NCI-H460 (cell line): Measurements from ENCODE around the gene DEFB118. TPM values are rescaled to one million over a fixed set of nuclear protein-coding genes. Genes with fewer than 3 reads are reported as not detected.
"Not testable (repeated sequence)": the region's sequence is repeated elsewhere in the genome, so short reads cannot be mapped to it uniquely, and the experiment has no call there.

Experiments used
- DNase-seq: peaks from one replicate; pipeline ENCODE4 v3.0.0-alpha.2; 2016; ENCODE audit warnings: low read depth; ENCODE audit errors: extremely low read depth
- polyA plus RNA-seq: library from polyadenylated mRNA; depleted of rRNA; stranded (reverse); fragments of >200 nt; gene quantifications from 2 replicates; pipeline ENCODE4 v1.2.3, GENCODE V29; 2014; cell fraction: nucleus; rRNA removed
- small RNA-seq, 2 experiments: library from RNA; depleted of rRNA; stranded (forward); fragments of <200 nt; gene quantifications; one replicate each; pipeline ENCODE3, GENCODE V24; 2014
- total RNA-seq: library from RNA; depleted of rRNA; stranded (reverse); fragments of >200 nt; shearing (Covaris generic); gene quantifications from 2 replicates; pipeline ENCODE4 v1.2.3, GENCODE V29; 2014; rRNA removed

Gene DEFB118
- not detected in 2 replicates for total RNA-seq
- polyA plus RNA-seq: not detected in 2 replicates

- DNase-seq: no peak
These were observed at the start of gene DEFB118 for GRCh38 chr20:31368301-31368700. DEFB118 (plus strand) TSS chr20:31368601; CDS start chr20:31368651, 50 bp downstream.

- no peak for DNase-seq
These were observed 45.9 kb upstream of the DEFB118 start for GRCh38 chr20:31322504-31322903.

DNA sequence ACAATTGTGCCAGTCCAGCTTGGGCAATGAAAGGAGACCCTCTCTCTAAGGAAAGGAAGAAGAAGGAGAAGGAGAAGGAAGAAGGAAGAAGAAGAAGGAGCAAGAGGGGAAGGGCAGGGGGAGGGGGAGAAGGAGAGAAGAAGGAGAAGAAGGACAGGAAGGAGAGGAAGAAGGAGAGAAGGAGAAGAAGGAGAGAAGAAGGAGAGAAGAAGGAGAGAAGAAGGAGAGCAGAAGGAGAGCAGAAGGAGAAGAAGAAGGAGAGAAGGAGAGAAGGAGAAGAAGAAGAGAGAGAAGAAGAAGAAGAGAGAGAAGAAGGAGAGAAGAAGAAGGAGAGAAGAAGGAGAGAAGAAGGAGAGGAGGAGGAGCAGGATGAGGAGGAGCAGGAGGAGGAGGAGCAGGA lies 37.5 kb upstream of the DEFB118 start:
- no peak for DNase-seq

- DNase-seq: no peak
These were observed 26.9 kb upstream of the DEFB118 start for GRCh38 chr20:31341470-31341869.

DNA sequence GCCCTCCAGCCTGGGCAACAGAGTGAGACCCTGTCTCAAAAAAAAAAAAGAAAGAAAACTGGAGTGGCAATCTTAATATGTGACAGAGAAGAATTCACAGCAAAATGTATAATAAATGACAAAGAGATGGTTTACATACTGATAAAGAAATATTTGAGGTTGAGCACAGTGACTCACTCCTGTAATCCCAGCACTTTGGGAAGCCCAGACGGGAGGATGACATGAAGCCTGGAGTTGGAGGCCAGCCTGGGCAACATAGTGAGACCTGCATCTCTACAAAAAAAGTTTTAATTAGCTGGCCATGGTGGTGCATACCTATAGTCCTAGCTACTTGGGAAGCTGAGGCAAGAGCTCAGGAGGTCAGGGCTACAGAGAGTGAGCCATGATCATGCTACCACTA lies 12.4 kb upstream of the DEFB118 start:
- no peak for DNase-seq

DNA sequence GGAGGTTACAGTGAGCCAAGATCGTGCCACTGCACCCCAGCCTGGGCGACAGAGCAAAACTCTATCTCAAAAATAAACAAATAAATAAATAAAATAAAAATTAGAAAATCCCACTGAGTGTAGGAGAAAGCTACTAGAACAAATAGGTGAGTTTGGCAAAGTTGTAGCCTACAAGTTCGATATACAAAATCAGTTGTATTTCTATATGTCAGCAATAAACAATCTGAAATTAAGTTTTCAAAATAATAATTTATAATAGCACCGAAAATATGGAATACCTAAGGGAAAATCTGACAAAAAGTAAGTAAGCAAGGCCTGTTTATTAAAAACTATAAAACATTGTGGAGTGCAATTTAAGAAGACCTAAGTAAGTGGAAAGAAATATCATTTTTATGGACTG lies 5.1 kb upstream of the DEFB118 start:
- DNase-seq: no peak

DNA sequence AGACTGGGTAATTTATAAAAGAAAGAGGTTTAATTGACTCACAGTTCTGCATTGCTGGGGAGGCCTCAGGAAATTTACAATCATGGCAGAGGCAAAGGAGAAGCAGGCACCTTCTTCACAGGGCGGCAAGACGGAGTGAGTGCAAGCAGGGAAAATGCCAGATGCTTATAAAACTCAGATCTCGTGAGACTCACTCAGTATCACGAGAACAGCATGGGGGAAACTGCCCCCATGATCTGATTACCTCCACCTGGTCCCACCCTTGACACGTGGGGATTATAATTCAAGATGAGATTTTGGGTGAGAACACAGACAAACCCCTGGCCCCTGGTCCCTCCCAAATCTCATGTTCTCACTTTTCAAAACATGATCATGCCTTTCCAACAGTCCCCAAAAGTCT lies 4.1 kb upstream of the DEFB118 start:
- DNase-seq: not testable (repeated sequence)

DNA sequence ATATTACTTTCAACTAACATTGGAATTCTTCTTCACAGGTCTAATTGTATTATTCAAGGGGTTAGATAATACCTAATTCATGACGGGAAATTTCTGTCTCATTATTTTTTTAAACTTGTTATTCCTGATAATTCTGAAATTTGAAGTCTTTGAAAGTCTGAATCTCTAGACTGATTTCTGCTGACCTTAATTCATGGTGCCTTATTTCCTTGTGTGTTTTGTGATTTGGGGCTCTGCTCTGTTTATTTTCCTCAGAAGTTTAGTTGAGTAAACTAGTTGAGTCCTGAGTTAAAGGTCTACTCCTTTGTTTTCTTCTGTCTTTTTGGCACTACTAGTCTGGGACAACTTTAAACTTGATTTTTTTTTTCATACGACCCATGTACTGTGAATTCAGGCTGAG lies 5.9 kb downstream of the DEFB118 start:
- DNase-seq: no peak

GRCh38 chr20:31390490-31390889 lies 22.1 kb downstream of the DEFB118 start, which contains the start of gene DEFB119:
DEFB119 (minus strand) TSS chr20:31390590; CDS start chr20:31390483, 107 bp downstream.
- DNase-seq: no peak

DNA sequence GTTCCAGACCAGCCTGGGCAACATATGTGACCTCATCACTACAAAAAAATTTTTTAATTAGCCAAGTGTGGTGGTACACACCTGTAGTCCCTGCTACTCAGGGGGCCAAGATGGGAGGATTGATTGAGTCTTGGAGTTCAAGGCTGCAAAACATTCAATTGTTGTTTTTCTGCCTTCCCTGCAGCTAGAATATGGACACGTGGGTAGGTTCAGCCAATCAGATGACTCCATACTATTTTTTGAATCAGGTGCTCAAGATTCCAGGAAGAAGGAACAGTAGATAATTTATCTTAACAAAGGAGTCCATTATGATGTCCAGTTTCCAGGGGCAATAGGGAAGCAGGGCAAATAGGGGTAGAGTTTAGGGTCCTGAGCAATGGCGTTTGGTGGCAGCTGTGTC lies 24.4 kb downstream of the DEFB118 start:
- DNase-seq: no peak

GRCh38 chr20:31394900-31395299 lies 26.5 kb downstream of the DEFB118 start:
- DNase-seq: no peak

DNA sequence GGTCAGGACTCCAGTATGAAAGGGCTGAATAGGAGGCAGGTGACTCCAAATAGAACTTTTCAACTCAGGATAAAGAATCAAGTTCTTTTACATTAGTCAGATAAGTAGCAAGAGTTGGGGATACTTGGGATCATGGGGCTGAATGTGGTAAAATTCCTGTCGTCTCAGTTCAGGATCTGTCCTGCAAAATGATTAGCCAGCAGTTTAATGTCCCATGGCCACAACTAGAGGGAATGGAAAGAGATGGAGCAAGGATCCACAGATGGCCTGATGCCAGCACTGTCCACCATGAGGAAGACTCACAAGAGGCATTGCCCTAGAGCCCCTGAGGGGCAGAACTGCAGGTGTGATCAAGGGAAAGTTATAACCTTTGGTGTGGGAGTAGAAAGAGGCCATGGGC lies 35.5 kb downstream of the DEFB118 start:
- no peak for DNase-seq

GRCh38 chr20:31406115-31406514 lies 37.7 kb downstream of the DEFB118 start, which contains the start of gene DEFB121:
DEFB121 (minus strand) TSS chr20:31406215; CDS start chr20:31406152, 63 bp downstream.
- DNase-seq: no peak

- DNase-seq: no peak
These were observed 41.6 kb downstream of the DEFB118 start for GRCh38 chr20:31410011-31410410.

DNA sequence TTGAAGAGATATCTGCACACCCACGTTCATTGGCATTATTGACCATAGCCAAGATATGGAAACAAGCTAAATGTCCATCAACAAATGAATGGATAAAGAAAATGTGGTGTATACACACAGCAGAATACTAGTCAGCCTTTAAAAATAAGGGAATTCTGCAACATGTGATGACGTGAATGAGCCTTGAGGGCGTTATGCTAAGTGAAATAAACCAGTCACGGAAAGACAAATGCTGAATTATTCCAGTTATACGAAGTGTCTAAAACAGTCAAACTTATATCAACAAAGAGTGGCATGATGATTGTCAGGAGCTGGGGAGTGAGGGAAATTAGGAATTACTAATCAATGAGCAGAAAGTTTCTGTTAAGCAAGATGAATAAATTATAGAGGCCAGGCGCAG lies 46.0 kb downstream of the DEFB118 start:
- DNase-seq: no peak

DNA sequence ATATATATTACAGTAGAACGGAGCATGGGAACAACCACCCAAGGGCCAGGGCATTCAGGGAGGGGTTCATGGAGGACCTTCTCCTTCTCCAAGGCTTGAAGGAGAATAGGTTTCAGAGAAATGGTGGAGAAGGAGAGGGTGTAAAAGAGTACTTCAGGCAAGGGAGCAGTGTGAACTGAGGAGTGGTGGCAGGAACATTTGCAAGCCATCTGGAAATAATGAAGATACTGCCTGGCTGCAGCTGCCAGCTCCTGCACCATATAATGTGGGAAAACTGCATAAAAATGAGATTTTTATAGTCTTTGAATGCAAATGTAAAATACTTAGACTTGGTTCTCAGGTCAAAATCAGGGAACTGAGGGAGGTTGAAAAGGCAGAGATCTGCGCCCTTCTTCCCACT lies 47.3 kb downstream of the DEFB118 start:
- no peak for DNase-seq

- DNase-seq: no peak
These were observed 49.9 kb downstream of the DEFB118 start for GRCh38 chr20:31418307-31418706.

Small RNA genes within 50 kb of the gene (small RNA-seq; reads per million reads assigned to genes)
- gene DEFB117: 0 reads per million in 2 experiments
- 0 reads per million in 2 experiments for gene RF00561
- gene RNA5SP480: 0 reads per million in 2 experiments

Other genes starting within 250 kb of the DEFB118 start
- not detected in 2 replicates for gene DEFB115, start 110.9 kb upstream of the DEFB118 start, total RNA-seq
- not detected in 2 replicates for gene DEFB116, start 60.0 kb upstream of the DEFB118 start, total RNA-seq
- not detected in 2 replicates for gene DEFB119, start 22.0 kb downstream of the DEFB118 start, total RNA-seq
- gene DEFB121, start 37.6 kb downstream of the DEFB118 start, total RNA-seq: not detected in 2 replicates
- not detected in 2 replicates for gene DEFB123, start 72.0 kb downstream of the DEFB118 start, total RNA-seq
- not detected in 2 replicates for gene DEFB124, start 106.5 kb downstream of the DEFB118 start, total RNA-seq
- not detected in 2 replicates for gene REM1, start 106.7 kb downstream of the DEFB118 start, total RNA-seq
- 85.3 and 97.3 TPM in 2 replicates for gene HM13, start 145.8 kb downstream of the DEFB118 start, total RNA-seq
- gene ID1, start 236.7 kb downstream of the DEFB118 start, total RNA-seq: 125 and 149 TPM in 2 replicates